HepG2 (cell line): ENCODE results near the gene YEATS2. TPM values are rescaled to one million over a fixed set of nuclear protein-coding genes. Genes with fewer than 3 reads are reported as not detected.

Experiments
- ATF5 ChIP-seq: sonication (generic); formaldehyde crosslinking; IDR thresholded peaks from 2 replicates; pipeline ENCODE4 v1.4.0; 2020; ENCODE audit warnings: mild to moderate bottlenecking, low read depth, missing genetic modification reagents
- FOXC1 ChIP-seq: sonication (generic); formaldehyde crosslinking; IDR thresholded peaks from 2 replicates; pipeline ENCODE4 v1.8.0; 2022; ENCODE audit warnings: mild to moderate bottlenecking, missing genetic modification reagents, borderline replicate concordance
- FOXK2 ChIP-seq: fragments of 450-650 bp; IDR thresholded peaks from 2 replicates; pipeline ENCODE4 v1.6.1; 2016
- GMEB2 ChIP-seq: IDR thresholded peaks from 2 replicates; pipeline ENCODE4 v1.6.1; 2016; ENCODE audit warnings: missing biosample characterization, missing genetic modification reagents, low read depth
- GTF3A ChIP-seq: sonication (generic); formaldehyde crosslinking; conservative IDR thresholded peaks from 2 replicates; pipeline ENCODE4 v1.4.0; 2020; ENCODE audit warnings: mild to moderate bottlenecking, missing genetic modification reagents
- KDM6A ChIP-seq: IDR thresholded peaks from 2 replicates; pipeline ENCODE4 v1.6.1; 2016; ENCODE audit warnings: low read depth
- MYC ChIP-seq: sonication (generic); formaldehyde crosslinking; IDR thresholded peaks from 2 replicates; pipeline ENCODE4 v1.9.0; 2021; ENCODE audit warnings: missing genetic modification reagents, borderline replicate concordance
- SP1 ChIP-seq, 2 experiments: fragments of 450-650 bp in 1 of 2; sonication (generic) in 1 of 2; formaldehyde crosslinking in 1 of 2; IDR thresholded peaks; 2 replicates each; pipeline versions ENCODE4 v1.4.0 to v1.6.1; 2016 to 2020; ENCODE audit warnings: missing genetic modification reagents in 1 of 2
- STAT5B ChIP-seq: sonication (generic); formaldehyde crosslinking; IDR thresholded peaks from 2 replicates; pipeline ENCODE4 v1.4.0; 2020; ENCODE audit warnings: missing genetic modification reagents
- TBL1XR1 ChIP-seq: fragments of 150-350 bp; IDR thresholded peaks from 2 replicates; pipeline ENCODE4 v1.6.1; 2014; ENCODE audit warnings: borderline replicate concordance, low read length; ENCODE audit not compliant: partially characterized antibody
- ZBTB21 ChIP-seq: sonication (generic); formaldehyde crosslinking; IDR thresholded peaks from 2 replicates; pipeline ENCODE4 v1.4.0; 2020; ENCODE audit warnings: missing genetic modification reagents
- ZNF235 ChIP-seq: sonication (generic); formaldehyde crosslinking; IDR thresholded peaks from 2 replicates; pipeline ENCODE4 v1.8.1; 2023; ENCODE audit warnings: mild to moderate bottlenecking, missing genetic modification reagents, borderline replicate concordance
- ZNF546 ChIP-seq: sonication (generic); formaldehyde crosslinking; conservative IDR thresholded peaks from 2 replicates; pipeline ENCODE4 v1.8.1; 2023; ENCODE audit warnings: mild to moderate bottlenecking, missing genetic modification reagents
- ZNF577 ChIP-seq: sonication (generic); formaldehyde crosslinking; IDR thresholded peaks from 2 replicates; pipeline ENCODE4 v1.4.0; 2020; ENCODE audit warnings: mild to moderate bottlenecking, low read depth, missing genetic modification reagents, borderline replicate concordance
- ZNF644 ChIP-seq: IDR thresholded peaks from 2 replicates; pipeline ENCODE4 v1.6.1; 2016; ENCODE audit warnings: low read depth
- ZUFSP ChIP-seq: sonication (generic); formaldehyde crosslinking; IDR thresholded peaks from 2 replicates; pipeline ENCODE4 v1.9.0; 2021; ENCODE audit warnings: missing genetic modification reagents, mild to moderate bottlenecking, borderline replicate concordance
- polyA plus RNA-seq, 8 experiments: library from polyadenylated mRNA; depleted of rRNA in 3 of 8; stranded (reverse) in 7 of 8; unstranded in 1 of 8; fragments of >200 nt; fragmentation: Illumina TruSeq in 4 of 8; extraction: Trizol in 4 of 8; gene quantifications; 2 replicates each; pipeline versions ENCODE4 v1.2.1 to v1.2.3, GENCODE V29; 2011 to 2016; ENCODE audit warnings: low read depth in 4 of 8, missing spikeins in 1 of 8, mixed read lengths in 1 of 8; ENCODE audit not compliant: insufficient read depth in 1 of 8
- total RNA-seq, 5 experiments: library from RNA; depleted of rRNA; stranded (reverse); fragments of >200 nt; fragmentation: Illumina TruSeq; extraction: Trizol; gene quantifications; 2 replicates each; pipeline ENCODE4 v1.2.3, GENCODE V29; 2016; ENCODE audit warnings: low read depth in 1 of 5

Gene YEATS2
- total and polyA plus RNA-seq, 2 of the 13 experiments (the other 11 are each of a cell fraction or from before 2014, with no cell fraction given) = 18.6 to 33.7 TPM

- no peak for TF ChIP-seq ZUFSP (CRISPR knock-in tag)
- TF ChIP-seq MYC = peak; percentile 92
- no peak for TF ChIP-seq FOXK2
- TF ChIP-seq GMEB2 = 0 out of 2 replicates have a peak, but pooled peaks have one; percentile 21
- no peak; the same call in 1 of the 2 replicates for TF ChIP-seq ZNF235 (CRISPR knock-in tag)
- TF ChIP-seq ATF5 = no peak
- TF ChIP-seq STAT5B (CRISPR knock-in tag) = no peak
- TF ChIP-seq ZNF644 (CRISPR knock-in tag) = no peak
- no peak for TF ChIP-seq SP1 (IDR thresholded peaks at IDR 0.05)
- TF ChIP-seq SP1 (CRISPR knock-in tag; IDR thresholded peaks at IDR 0.05) = 0 out of 2 replicates have a peak, but pooled peaks have one; percentile 12
- TF ChIP-seq KDM6A (CRISPR knock-in tag) = no peak
- 0 out of 2 replicates have a peak, but pooled peaks have one; percentile 13 for TF ChIP-seq FOXC1
- no peak for TF ChIP-seq GTF3A (CRISPR knock-in tag)
- no peak for TF ChIP-seq ZNF577 (CRISPR knock-in tag)
- TF ChIP-seq ZBTB21 = no peak
- no peak for TF ChIP-seq TBL1XR1
- TF ChIP-seq ZNF546 (CRISPR knock-in tag) = peak; percentile 66; the same call in 1 of the 2 replicates
Observed at GRCh38 chr3:183697610-183698317, at the start of gene YEATS2 (continued).
